K562 (cell line): ENCODE data around the gene FOXRED2. TPM values are rescaled to one million over a fixed set of nuclear protein-coding genes. Genes with fewer than 3 reads are reported as not detected.

Source experiments
- ARHGAP35 ChIP-seq: fragments of 450-650 bp; IDR thresholded peaks from 2 replicates; pipeline ENCODE4 v1.6.1; 2018; ENCODE audit not compliant: partially characterized antibody
- BACH1 ChIP-seq: fragments of 200-800 bp; sonication (Bioruptor generic); IDR thresholded peaks from 2 replicates; pipeline ENCODE4 v1.6.1; 2016; ENCODE audit warnings: missing genetic modification characterization, missing compliant biosample characterization
- CCNT2 ChIP-seq: IDR thresholded peaks from 2 replicates; pipeline ENCODE4 v1.6.1; 2011; ENCODE audit warnings: borderline replicate concordance, low read depth, mild to moderate bottlenecking, moderate library complexity, mixed read lengths, low read length; ENCODE audit not compliant: insufficient read length; ENCODE audit errors: extremely low read depth
- CSDE1 ChIP-seq, 2 experiments: fragments of 450-650 bp; IDR thresholded peaks; 2 replicates each; pipeline ENCODE4 v1.6.1; 2016; ENCODE audit warnings: mild to moderate bottlenecking in 1 of 2
- FUS ChIP-seq: fragments of 200-400 bp; formaldehyde crosslinking; optimal IDR thresholded peaks from 2 replicates; pipeline ENCODE3; 2017; ENCODE audit warnings: low read depth, low read length
- HNRNPUL1 ChIP-seq: fragments of 200-400 bp; formaldehyde crosslinking; IDR thresholded peaks from 2 replicates; pipeline ENCODE4 v1.6.1; 2017; ENCODE audit warnings: low read length
- KDM2B ChIP-seq: fragments of 250-450 bp; sonication (Bioruptor Pico); IDR thresholded peaks from 2 replicates; pipeline ENCODE4 v1.8.0; 2021; ENCODE audit warnings: mild to moderate bottlenecking, moderate library complexity
- NFATC3 ChIP-seq: fragments of 450-650 bp; IDR thresholded peaks from 2 replicates; pipeline ENCODE4 v1.6.1; 2017; ENCODE audit warnings: mild to moderate bottlenecking
- NKRF ChIP-seq: fragments of 450-650 bp; IDR thresholded peaks from 2 replicates; pipeline ENCODE4 v1.6.1; 2016; ENCODE audit warnings: borderline replicate concordance
- OTX1 ChIP-seq: fragments of 450-650 bp; formaldehyde crosslinking; IDR thresholded peaks from 2 replicates; pipeline ENCODE4 v1.4.0; 2022; ENCODE audit warnings: mild to moderate bottlenecking
- PRPF4 ChIP-seq: fragments of 200-400 bp; formaldehyde crosslinking; IDR thresholded peaks from one replicate; pipeline ENCODE4 v1.6.1; 2017; ENCODE audit warnings: low read length, low read depth, mild to moderate bottlenecking; ENCODE audit not compliant: insufficient read depth, poor library complexity, severe bottlenecking
- RBM39 ChIP-seq: fragments of 200-400 bp; formaldehyde crosslinking; optimal IDR thresholded peaks from 2 replicates; pipeline ENCODE3; 2018; ENCODE audit warnings: low read depth, low read length
- SRSF3 ChIP-seq: fragments of 200-400 bp; formaldehyde crosslinking; IDR thresholded peaks from 2 replicates; pipeline ENCODE4 v1.6.1; 2016; ENCODE audit warnings: mild to moderate bottlenecking, low read length, moderate library complexity; ENCODE audit not compliant: insufficient read depth
- TRIM28 ChIP-seq: fragments of 450-650 bp; IDR thresholded peaks from 2 replicates; pipeline ENCODE4 v1.6.1; 2017
- polyA plus RNA-seq, 8 experiments: library from polyadenylated mRNA; depleted of rRNA in 4 of 8; stranded (reverse) in 5 of 8; unstranded in 3 of 8; fragments of >200 nt; fragmentation: Nextera tagmentation in 2 of 8; fragmentation: Illumina TruSeq in 1 of 8; extraction: Ambion mirVana in 2 of 8; extraction: Trizol in 1 of 8; gene quantifications; 2 replicates each; pipeline versions ENCODE4 v1.2.1 to v1.2.3, GENCODE V29; 2011 to 2014; ENCODE audit warnings: inconsistent platforms in 1 of 8, missing spikeins in 1 of 8
- total RNA-seq, 7 experiments: library from RNA; depleted of rRNA in 6 of 7; stranded (reverse); fragments of >200 nt in 6 of 7; fragmentation: Illumina TruSeq in 2 of 7; extraction: Trizol in 2 of 7; gene quantifications; 2 replicates each; pipeline versions ENCODE4 v1.2.1 to v1.2.3, GENCODE V29; 2011 to 2021; ENCODE audit warnings: low replicate concordance in 1 of 7
- TF ChIP-seq, protein P1 (sequence below): fragments of 200-800 bp; sonication (Bioruptor generic); IDR thresholded peaks from 2 replicates; pipeline ENCODE4 v1.6.1; 2017; ENCODE audit warnings: missing genetic modification characterization, missing compliant biosample characterization
- TF ChIP-seq, protein P2 (sequence below): sonication (generic); formaldehyde crosslinking; IDR thresholded peaks from 2 replicates; pipeline ENCODE4 v1.8.0; 2022; ENCODE audit warnings: missing genetic modification reagents, mild to moderate bottlenecking, borderline replicate concordance
- TF ChIP-seq, protein P3 (sequence below): sonication (generic); formaldehyde crosslinking; IDR thresholded peaks from 2 replicates; pipeline ENCODE4 v1.9.0; 2022; ENCODE audit warnings: mild to moderate bottlenecking, missing genetic modification reagents
- TF ChIP-seq, protein P4 (sequence below): sonication (generic); formaldehyde crosslinking; IDR thresholded peaks from 2 replicates; pipeline ENCODE4 v1.8.1; 2022; ENCODE audit warnings: missing genetic modification reagents

FOXRED2 gene
- total and polyA plus RNA-seq, 9 of the 15 experiments (the other 6 are each of a cell fraction or from before 2014, with no cell fraction given) = 2.8 to 48.4 (median 7.8) TPM

DNA sequence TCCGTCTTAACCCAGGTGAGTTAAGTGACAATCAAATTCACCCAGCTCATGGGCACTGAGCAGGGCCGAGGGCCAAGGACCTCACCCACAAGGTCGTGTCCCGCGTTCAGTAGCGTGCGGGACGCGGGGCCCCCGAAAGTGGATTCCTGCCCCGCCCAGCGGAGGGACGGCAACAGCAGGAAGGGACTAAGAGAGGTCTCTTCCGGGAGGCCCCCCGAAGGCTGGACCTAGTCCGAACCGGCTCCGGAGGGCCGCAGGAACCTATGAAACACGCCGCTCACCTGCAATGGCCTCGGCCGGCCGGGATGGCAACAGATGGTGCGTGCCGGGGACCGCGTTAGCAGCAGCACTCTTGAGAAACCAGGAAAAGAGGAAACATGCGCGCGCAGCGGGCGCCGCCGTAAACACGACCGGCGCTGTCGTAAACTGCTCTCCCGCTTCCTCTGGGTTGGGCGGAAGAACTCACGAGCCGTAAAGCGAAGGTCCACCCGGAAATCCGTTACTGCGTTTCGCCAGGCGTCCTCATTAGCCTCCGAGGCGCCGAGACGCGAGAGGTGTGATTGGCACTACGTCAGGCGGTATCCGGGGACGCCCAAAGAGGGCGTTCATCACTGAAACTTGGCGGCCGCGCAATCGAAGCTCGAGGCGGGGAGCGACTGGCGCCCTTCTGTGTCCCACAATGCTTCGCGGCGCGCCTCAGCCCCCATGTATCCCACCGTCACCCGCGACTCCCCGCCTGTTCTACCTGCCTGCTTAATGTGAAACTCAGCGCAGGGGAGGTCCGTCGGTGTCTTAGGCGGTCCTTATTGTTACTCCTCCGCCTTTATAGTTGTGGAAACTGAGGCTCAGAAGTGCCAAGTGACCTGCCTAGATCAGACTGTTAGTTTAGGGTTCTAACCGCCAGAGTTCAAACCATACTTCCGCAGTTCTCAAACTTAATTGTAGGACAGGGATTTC is 22.2 kb upstream of the FOXRED2 start, which contains the start of gene EIF3D (continued):
- peak; percentile 88; the same call in 1 of the 2 replicates for TF ChIP-seq NKRF
- TF ChIP-seq, protein P1, sequence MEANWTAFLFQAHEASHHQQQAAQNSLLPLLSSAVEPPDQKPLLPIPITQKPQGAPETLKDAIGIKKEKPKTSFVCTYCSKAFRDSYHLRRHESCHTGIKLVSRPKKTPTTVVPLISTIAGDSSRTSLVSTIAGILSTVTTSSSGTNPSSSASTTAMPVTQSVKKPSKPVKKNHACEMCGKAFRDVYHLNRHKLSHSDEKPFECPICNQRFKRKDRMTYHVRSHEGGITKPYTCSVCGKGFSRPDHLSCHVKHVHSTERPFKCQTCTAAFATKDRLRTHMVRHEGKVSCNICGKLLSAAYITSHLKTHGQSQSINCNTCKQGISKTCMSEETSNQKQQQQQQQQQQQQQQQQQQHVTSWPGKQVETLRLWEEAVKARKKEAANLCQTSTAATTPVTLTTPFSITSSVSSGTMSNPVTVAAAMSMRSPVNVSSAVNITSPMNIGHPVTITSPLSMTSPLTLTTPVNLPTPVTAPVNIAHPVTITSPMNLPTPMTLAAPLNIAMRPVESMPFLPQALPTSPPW (CRISPR knock-in tag) = peak; percentile 47; the same call in 1 of the 2 replicates
- no peak for TF ChIP-seq BACH1 (tag)
- TF ChIP-seq, protein P2, sequence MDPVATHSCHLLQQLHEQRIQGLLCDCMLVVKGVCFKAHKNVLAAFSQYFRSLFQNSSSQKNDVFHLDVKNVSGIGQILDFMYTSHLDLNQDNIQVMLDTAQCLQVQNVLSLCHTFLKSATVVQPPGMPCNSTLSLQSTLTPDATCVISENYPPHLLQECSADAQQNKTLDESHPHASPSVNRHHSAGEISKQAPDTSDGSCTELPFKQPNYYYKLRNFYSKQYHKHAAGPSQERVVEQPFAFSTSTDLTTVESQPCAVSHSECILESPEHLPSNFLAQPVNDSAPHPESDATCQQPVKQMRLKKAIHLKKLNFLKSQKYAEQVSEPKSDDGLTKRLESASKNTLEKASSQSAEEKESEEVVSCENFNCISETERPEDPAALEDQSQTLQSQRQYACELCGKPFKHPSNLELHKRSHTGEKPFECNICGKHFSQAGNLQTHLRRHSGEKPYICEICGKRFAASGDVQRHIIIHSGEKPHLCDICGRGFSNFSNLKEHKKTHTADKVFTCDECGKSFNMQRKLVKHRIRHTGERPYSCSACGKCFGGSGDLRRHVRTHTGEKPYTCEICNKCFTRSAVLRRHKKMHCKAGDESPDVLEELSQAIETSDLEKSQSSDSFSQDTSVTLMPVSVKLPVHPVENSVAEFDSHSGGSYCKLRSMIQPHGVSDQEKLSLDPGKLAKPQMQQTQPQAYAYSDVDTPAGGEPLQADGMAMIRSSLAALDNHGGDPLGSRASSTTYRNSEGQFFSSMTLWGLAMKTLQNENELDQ (CRISPR knock-in tag) = no peak
- no peak for TF ChIP-seq KDM2B (CRISPR knock-in tag)
- no peak for TF ChIP-seq HNRNPUL1
- TF ChIP-seq OTX1 = no peak
- TF ChIP-seq, protein P3, sequence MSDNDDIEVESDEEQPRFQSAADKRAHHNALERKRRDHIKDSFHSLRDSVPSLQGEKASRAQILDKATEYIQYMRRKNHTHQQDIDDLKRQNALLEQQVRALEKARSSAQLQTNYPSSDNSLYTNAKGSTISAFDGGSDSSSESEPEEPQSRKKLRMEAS = peak; percentile 79
- TF ChIP-seq, protein P4, sequence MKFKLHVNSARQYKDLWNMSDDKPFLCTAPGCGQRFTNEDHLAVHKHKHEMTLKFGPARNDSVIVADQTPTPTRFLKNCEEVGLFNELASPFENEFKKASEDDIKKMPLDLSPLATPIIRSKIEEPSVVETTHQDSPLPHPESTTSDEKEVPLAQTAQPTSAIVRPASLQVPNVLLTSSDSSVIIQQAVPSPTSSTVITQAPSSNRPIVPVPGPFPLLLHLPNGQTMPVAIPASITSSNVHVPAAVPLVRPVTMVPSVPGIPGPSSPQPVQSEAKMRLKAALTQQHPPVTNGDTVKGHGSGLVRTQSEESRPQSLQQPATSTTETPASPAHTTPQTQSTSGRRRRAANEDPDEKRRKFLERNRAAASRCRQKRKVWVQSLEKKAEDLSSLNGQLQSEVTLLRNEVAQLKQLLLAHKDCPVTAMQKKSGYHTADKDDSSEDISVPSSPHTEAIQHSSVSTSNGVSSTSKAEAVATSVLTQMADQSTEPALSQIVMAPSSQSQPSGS (CRISPR knock-in tag) = no peak
- no peak for TF ChIP-seq CSDE1 (IDR thresholded peaks at IDR 0.05)
- TF ChIP-seq ARHGAP35 = no peak
- TF ChIP-seq TRIM28 = no peak
- no peak for TF ChIP-seq PRPF4
- TF ChIP-seq CCNT2 = peak; percentile 30
- TF ChIP-seq SRSF3 = no peak
- no peak for TF ChIP-seq FUS
- TF ChIP-seq NFATC3 = no peak
- no peak for TF ChIP-seq RBM39
